Airway epithelial cell (primary cell): ENCODE data around the gene DVL2. TPM values are rescaled to one million over a fixed set of nuclear protein-coding genes. Genes with fewer than 3 reads are reported as not detected.

Experiments used
- total RNA-seq: library from RNA; depleted of rRNA; stranded (reverse); fragments of >200 nt; gene quantifications from 2 replicates; pipeline ENCODE4 v1.2.3, GENCODE V29; 2015

The DVL2 gene
- 44.9 and 52.6 TPM in 2 replicates for total RNA-seq

GRCh38 chr17:7234083-7234951 is at the start of gene DVL2:
Gene DVL2, minus strand, starts transcription at chr17:7234517. Its CDS starts 255 bp downstream, at chr17:7234262.

GRCh38 chr17:7281074-7281952 is 47.0 kb upstream of the DVL2 start, which contains the start of gene SLC2A4:
Gene SLC2A4, plus strand, starts transcription at chr17:7281718. Its CDS starts 217 bp downstream, at chr17:7281935.

DNA sequence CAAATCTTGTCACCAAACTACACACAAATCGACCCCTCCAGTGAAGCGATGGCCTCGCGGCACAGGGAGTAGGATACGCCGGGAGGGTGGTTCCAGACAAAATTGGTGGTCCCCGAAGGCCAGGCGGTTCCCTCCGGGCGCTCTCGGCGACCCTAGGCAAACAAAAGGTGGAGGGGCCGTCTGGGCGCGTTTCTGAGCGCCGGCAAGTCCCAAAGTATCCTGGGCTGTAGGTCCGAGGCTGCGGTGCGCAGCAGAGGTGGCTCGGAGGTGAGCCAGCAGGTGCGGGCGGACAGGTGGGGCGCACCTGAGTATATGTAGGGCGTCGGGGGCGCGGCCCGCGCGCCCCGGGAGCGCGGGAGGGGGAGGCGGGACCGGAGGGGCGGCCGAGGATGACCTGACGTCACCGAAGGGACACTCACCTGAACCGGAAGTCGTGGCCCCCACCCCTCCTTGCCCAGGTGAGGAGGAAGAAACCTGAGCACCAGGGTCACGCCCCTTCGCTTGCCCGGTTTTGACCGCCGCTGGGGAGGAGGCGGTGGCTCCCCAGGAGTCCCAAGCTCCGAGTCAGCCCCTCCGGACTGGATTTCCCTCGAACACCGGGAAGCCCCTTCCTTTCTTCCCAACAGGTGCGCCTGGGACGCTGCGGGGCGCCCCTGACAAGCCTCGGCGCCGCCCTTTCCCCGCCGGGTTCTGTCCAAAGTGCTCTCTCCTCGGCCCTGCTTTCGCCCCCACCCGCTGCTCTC is 28.0 kb upstream of the DVL2 start, which contains the start of gene CLDN7:
Gene CLDN7, minus strand, starts transcription at position 287 of the 743 bp plus-strand sequence. CDS start 435 bp downstream, outside the sequence.

DNA sequence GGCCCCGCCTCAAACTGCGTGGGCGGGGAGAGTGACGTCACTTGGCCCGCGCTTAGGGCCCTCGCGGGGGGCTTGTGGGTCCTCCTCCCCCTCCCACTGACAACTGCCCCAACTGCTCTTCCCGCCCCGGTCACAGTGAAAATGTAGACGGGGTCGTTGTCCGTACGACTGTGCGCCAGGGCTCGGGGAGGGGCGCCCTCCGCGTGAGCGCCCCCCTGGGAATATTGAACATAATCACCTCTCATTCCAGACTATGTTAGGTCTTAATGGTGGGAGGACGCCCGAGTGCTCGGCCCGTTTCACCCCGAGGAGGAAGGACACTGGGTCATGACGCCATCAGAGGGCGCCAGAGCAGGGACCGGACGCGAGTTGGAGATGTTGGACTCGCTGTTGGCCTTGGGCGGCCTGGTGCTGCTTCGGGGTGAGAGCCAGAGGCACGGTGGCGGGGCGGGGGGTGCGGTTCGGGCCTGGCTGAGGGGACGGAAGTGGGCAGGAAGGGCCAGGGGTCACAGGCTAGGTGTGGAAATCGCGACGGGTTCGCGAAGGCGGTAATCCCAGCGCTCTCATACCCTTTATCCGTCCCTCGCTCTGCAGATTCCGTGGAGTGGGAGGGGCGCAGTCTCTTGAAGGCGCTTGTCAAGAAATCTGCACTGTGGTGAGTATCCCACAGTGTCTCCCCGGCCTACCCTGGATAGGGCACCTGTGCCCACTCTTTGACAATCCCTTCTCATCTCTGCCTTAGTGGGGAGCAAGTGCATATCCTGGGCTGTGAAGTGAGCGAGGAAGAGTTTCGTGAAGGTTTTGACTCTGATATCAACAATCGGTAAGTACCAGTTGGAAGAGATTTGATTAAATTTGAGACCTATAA is 18.1 kb upstream of the DVL2 start, which contains the start of gene ELP5:
Gene ELP5, plus strand, starts transcription at position 40 of the 868 bp plus-strand sequence. Its CDS starts 336 bp downstream, at position 376.

DNA sequence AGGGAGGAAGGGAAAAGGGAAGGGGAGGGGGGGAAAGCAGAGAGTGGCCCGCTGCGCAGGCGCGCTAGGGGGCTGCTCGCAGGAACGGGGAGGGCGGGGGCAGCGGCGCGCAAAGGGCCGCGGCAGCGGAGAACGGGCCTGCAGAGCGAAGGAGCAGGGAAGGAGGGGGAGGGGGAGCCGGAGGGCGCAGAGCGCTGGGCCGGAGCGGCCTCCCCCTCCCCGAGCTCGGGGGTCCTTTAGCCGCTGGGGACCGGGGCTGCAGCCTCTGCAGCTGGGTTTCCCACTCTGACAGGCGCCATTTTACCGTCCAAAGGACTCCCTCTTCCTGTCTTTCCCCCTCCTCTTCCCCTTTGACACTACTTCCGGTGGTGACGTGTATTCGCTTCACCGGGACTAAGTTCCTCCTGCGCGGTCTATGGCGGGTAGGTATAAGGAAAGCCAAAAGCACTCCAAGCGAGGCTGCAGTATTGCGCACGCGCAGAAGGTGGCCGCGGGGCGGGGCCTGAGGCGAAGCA is 17.4 kb upstream of the DVL2 start, which contains the start of gene CTDNEP1:
Gene CTDNEP1, minus strand, starts transcription at position 74 of the 515 bp plus-strand sequence. CDS start 438 bp downstream, outside the sequence.

GRCh38 chr17:7241783-7242716 is 7.7 kb upstream of the DVL2 start, which contains the start of gene GABARAP:
Gene GABARAP, minus strand, starts transcription at chr17:7242449. Its CDS starts 119 bp downstream, at chr17:7242330.

GRCh38 chr17:7239091-7240027 is 5.0 kb upstream of the DVL2 start, which contains the start of gene PHF23:
Gene PHF23, minus strand, starts transcription at chr17:7239457. Its CDS starts 178 bp downstream, at chr17:7239279.

GRCh38 chr17:7219812-7220592 is 14.3 kb downstream of the DVL2 start, which contains the start of the genes ACADVL and DLG4:
Gene ACADVL, plus strand, starts transcription at chr17:7219938. Its CDS starts 47 bp downstream, at chr17:7219985.
Gene DLG4, minus strand, starts transcription at chr17:7219836.

GRCh38 chr17:7179317-7180254 is 54.7 kb downstream of the DVL2 start, which contains the start of gene ASGR1:
Gene ASGR1, minus strand, starts transcription at chr17:7179370. Its CDS starts 807 bp downstream, at chr17:7178563.

Other genes starting within 250 kb of the DVL2 start
- 2.5 and 3.1 TPM in 2 replicates for gene ALOX12, start 238.5 kb downstream of the DVL2 start, total RNA-seq
- gene RNASEK, start 221.9 kb downstream of the DVL2 start, total RNA-seq: 139 and 231 TPM in 2 replicates
- gene BCL6B, start 211.5 kb downstream of the DVL2 start, total RNA-seq: not detected in 2 replicates
- 2.2 and 5.3 TPM in 2 replicates for gene SLC16A13, start 198.5 kb downstream of the DVL2 start, total RNA-seq
- 0.35 TPM in 1 of 2 replicates, not detected in the other for gene SLC16A11, start 190.4 kb downstream of the DVL2 start, total RNA-seq
- gene CLEC10A, start 154.3 kb downstream of the DVL2 start, total RNA-seq: not detected in 2 replicates
- not detected in 2 replicates for gene ASGR2, start 119.7 kb downstream of the DVL2 start, total RNA-seq
- 0.21 TPM in 1 of 2 replicates, not detected in the other for gene ASGR1, start 55.1 kb downstream of the DVL2 start, total RNA-seq
- gene DLG4, start 14.7 kb downstream of the DVL2 start, total RNA-seq: 4.4 and 6.6 TPM in 2 replicates
- 364 and 375 TPM in 2 replicates for gene ACADVL, start 14.6 kb downstream of the DVL2 start, total RNA-seq
- gene PHF23, start 4.9 kb upstream of the DVL2 start, total RNA-seq: 33.1 and 35.1 TPM in 2 replicates
- 309 and 347 TPM in 2 replicates for gene GABARAP, start 7.9 kb upstream of the DVL2 start, total RNA-seq
- gene CTDNEP1, start 17.2 kb upstream of the DVL2 start, total RNA-seq: 21.6 and 47.5 TPM in 2 replicates
- gene ELP5, start 17.7 kb upstream of the DVL2 start, total RNA-seq: 38.4 and 42.1 TPM in 2 replicates
- 86.7 and 132 TPM in 2 replicates for gene CLDN7, start 28.0 kb upstream of the DVL2 start, total RNA-seq
- gene SLC2A4, start 47.2 kb upstream of the DVL2 start, total RNA-seq: 0.14 and 0.56 TPM in 2 replicates
- 0.51 and 0.63 TPM in 2 replicates for gene YBX2, start 60.1 kb upstream of the DVL2 start, total RNA-seq
- gene EIF5A, start 73.1 kb upstream of the DVL2 start, total RNA-seq: 554 and 701 TPM in 2 replicates
- gene GPS2, start 80.8 kb upstream of the DVL2 start, total RNA-seq: 50.8 and 66.1 TPM in 2 replicates
- gene NEURL4, start 94.8 kb upstream of the DVL2 start, total RNA-seq: 13.4 and 22.5 TPM in 2 replicates
- 0.42 and 0.78 TPM in 2 replicates for gene ACAP1, start 102.0 kb upstream of the DVL2 start, total RNA-seq
- 48.4 and 61.1 TPM in 2 replicates for gene KCTD11, start 117.6 kb upstream of the DVL2 start, total RNA-seq
- gene TMEM95, start 120.6 kb upstream of the DVL2 start, total RNA-seq: not detected in 2 replicates
- gene TNK1, start 146.6 kb upstream of the DVL2 start, total RNA-seq: 13.0 and 15.8 TPM in 2 replicates
- 64.6 and 96.0 TPM in 2 replicates for gene PLSCR3, start 160.0 kb upstream of the DVL2 start, total RNA-seq
- gene TMEM256, start 169.6 kb upstream of the DVL2 start, total RNA-seq: 117 and 202 TPM in 2 replicates
- gene NLGN2, start 173.3 kb upstream of the DVL2 start, total RNA-seq: 6.0 and 8.9 TPM in 2 replicates
- gene SPEM1, start 185.8 kb upstream of the DVL2 start, total RNA-seq: not detected in 2 replicates
- not detected in 2 replicates for gene SPEM2, start 191.1 kb upstream of the DVL2 start, total RNA-seq
- not detected in 2 replicates for gene SPEM3, start 194.3 kb upstream of the DVL2 start, total RNA-seq
- 29.6 and 33.5 TPM in 2 replicates for gene TMEM102, start 200.9 kb upstream of the DVL2 start, total RNA-seq
- 18.3 and 32.1 TPM in 2 replicates for gene FGF11, start 205.0 kb upstream of the DVL2 start, total RNA-seq
- gene CHRNB1, start 210.5 kb upstream of the DVL2 start, total RNA-seq: 10.9 and 11.0 TPM in 2 replicates
- gene ZBTB4, start 245.1 kb upstream of the DVL2 start, total RNA-seq: 29.5 and 46.1 TPM in 2 replicates
- gene SLC35G6, start 246.9 kb upstream of the DVL2 start, total RNA-seq: not detected in 2 replicates
- 62.4 and 64.9 TPM in 2 replicates for gene POLR2A, start 249.8 kb upstream of the DVL2 start, total RNA-seq